GM21723 (cell line): ENCODE data around the gene DNM1L.
"Not testable (repeated sequence)": the region's sequence is repeated elsewhere in the genome, so short reads cannot be mapped to it uniquely, and the experiment has no call there.

ENCODE experiments used
- ATAC-seq: cut with Tn5 transposase; IDR thresholded peaks from one replicate; pipeline ENCODE4 v1.9.1; 2021; ENCODE audit warnings: mild to moderate bottlenecking, moderate library complexity; ENCODE audit not compliant: unreplicated experiment

DNM1L gene

GRCh38 chr12:32695787-32696186 is 16.7 kb downstream of the DNM1L start:
- no peak for ATAC-seq

- no peak for ATAC-seq
These were observed 18.3 kb downstream of the DNM1L start for GRCh38 chr12:32697445-32697844.

- ATAC-seq, result no peak
These were observed 19.2 kb downstream of the DNM1L start for GRCh38 chr12:32698285-32698684.

- not testable (repeated sequence) for ATAC-seq
These were observed 20.3 kb downstream of the DNM1L start for GRCh38 chr12:32699437-32699836.

- no peak for ATAC-seq
These were observed 23.4 kb downstream of the DNM1L start for GRCh38 chr12:32702473-32702872.

- ATAC-seq, result no peak
These were observed 23.8 kb downstream of the DNM1L start for GRCh38 chr12:32702946-32703345.

GRCh38 chr12:32705783-32706182 is 26.7 kb downstream of the DNM1L start:
- ATAC-seq, result no peak

GRCh38 chr12:32706335-32707024 is 27.4 kb downstream of the DNM1L start:
- no peak for ATAC-seq

GRCh38 chr12:32708926-32709325 is 29.8 kb downstream of the DNM1L start:
- no peak for ATAC-seq

GRCh38 chr12:32714772-32715171 is 35.7 kb downstream of the DNM1L start:
- ATAC-seq, result no peak

- no peak for ATAC-seq
These were observed 39.8 kb downstream of the DNM1L start for GRCh38 chr12:32718926-32719325.

GRCh38 chr12:32725308-32725707 is 46.2 kb downstream of the DNM1L start:
- not testable (repeated sequence) for ATAC-seq

GRCh38 chr12:32726286-32726685 is 47.2 kb downstream of the DNM1L start:
- no peak for ATAC-seq

- no peak for ATAC-seq
These were observed 48.1 kb downstream of the DNM1L start for GRCh38 chr12:32727237-32727636.

- no peak for ATAC-seq
These were observed 55.9 kb downstream of the DNM1L start for GRCh38 chr12:32734952-32735351.

- ATAC-seq, result no peak
These were observed 57.3 kb downstream of the DNM1L start for GRCh38 chr12:32736445-32736844.

- ATAC-seq, result no peak
These were observed 58.6 kb downstream of the DNM1L start for GRCh38 chr12:32737715-32738114.

- no peak for ATAC-seq
These were observed 60.2 kb downstream of the DNM1L start for GRCh38 chr12:32739279-32739678.

- no peak for ATAC-seq
These were observed 63.0 kb downstream of the DNM1L start for GRCh38 chr12:32742133-32742532.

- no peak for ATAC-seq
These were observed 64.2 kb downstream of the DNM1L start for GRCh38 chr12:32743264-32743663.

- ATAC-seq, result no peak
These were observed 74.5 kb downstream of the DNM1L start for GRCh38 chr12:32753605-32754004.

GRCh38 chr12:32754111-32754510 is 75.0 kb downstream of the DNM1L start:
- ATAC-seq, result no peak

GRCh38 chr12:32755051-32755653 is 76.1 kb downstream of the DNM1L start:
- ATAC-seq, result peak; percentile 77
